A673 (cell line): ENCODE results near the gene MAP6. TPM values are rescaled to one million over a fixed set of nuclear protein-coding genes. Genes with fewer than 3 reads are reported as not detected.
"Not testable (repeated sequence)": the region's sequence is repeated elsewhere in the genome, so short reads cannot be mapped to it uniquely, and the experiment has no call there.

ENCODE experiments used
- BruUV-seq: library from RNA; stranded (reverse); fragments of 400-500 nt; replicated peaks from 2 replicates; lab custom pipeline; 2021; lab: Mats Ljungman, UMichigan
- CTCF ChIA-PET: fragments of 300-600 bp; sonication (Branson Sonifier 250); formaldehyde crosslinking; loops from one replicate; lab custom pipeline; 2022; ENCODE audit warnings: antibody characterized with exemption; lab: Charles Lee
- POLR2A ChIA-PET: fragments of 300-600 bp; sonication (Branson Sonifier 250); formaldehyde crosslinking; loops from one replicate; lab custom pipeline; 2022; ENCODE audit warnings: antibody characterized with exemption; ENCODE audit not compliant: low non-redundant PET; lab: Charles Lee
- DNase-seq: peaks from one replicate; pipeline ENCODE4 v3.0.0-alpha.2; 2015; ENCODE audit warnings: low spot score
- H3K27ac ChIP-seq: fragments of 200-600 bp; sonication (generic); 2 replicates; pipeline ENCODE4 v1.5.1; 2016; ENCODE audit warnings: mixed run types, low read depth, mild to moderate bottlenecking, mixed read lengths, antibody characterized with exemption, low read length; ENCODE audit not compliant: poor library complexity, severe bottlenecking
- H3K27me3 ChIP-seq: fragments of 200-600 bp; sonication (generic); replicated peaks from 2 replicates; pipeline ENCODE4 v1.6.1; 2017; ENCODE audit warnings: mixed run types, low read depth, mild to moderate bottlenecking, mixed read lengths, antibody characterized with exemption, low read length; ENCODE audit not compliant: insufficient read depth, poor library complexity
- H3K36me3 ChIP-seq: fragments of 200-600 bp; sonication (generic); 2 replicates; pipeline ENCODE4 v1.6.1; 2016; ENCODE audit warnings: mixed run types, mild to moderate bottlenecking, mixed read lengths, antibody characterized with exemption, low read length; ENCODE audit not compliant: insufficient read depth, poor library complexity, severe bottlenecking
- H3K4me1 ChIP-seq: fragments of 200-600 bp; sonication (generic); 2 replicates; pipeline ENCODE4 v1.6.1; 2017; ENCODE audit warnings: mixed run types, mild to moderate bottlenecking, mixed read lengths, antibody characterized with exemption, low read length; ENCODE audit not compliant: insufficient read depth, poor library complexity, severe bottlenecking
- H3K4me3 ChIP-seq: fragments of 200-600 bp; sonication (generic); 2 replicates; pipeline ENCODE4 v1.5.1; 2016; ENCODE audit warnings: low read depth, mixed run types, mild to moderate bottlenecking, mixed read lengths, low read length; ENCODE audit not compliant: poor library complexity, severe bottlenecking
- H3K9me3 ChIP-seq: fragments of 200-600 bp; sonication (generic); 2 replicates; pipeline ENCODE4 v1.6.1; 2016; ENCODE audit warnings: mixed run types, low read depth, mild to moderate bottlenecking, mixed read lengths, antibody characterized with exemption, low read length; ENCODE audit not compliant: poor library complexity, severe bottlenecking
- CTCF ChIP-seq: fragments of 300-800, 200-600 bp; sonication (generic); conservative IDR thresholded peaks from 2 replicates; pipeline ENCODE4 v1.5.1; 2017; ENCODE audit warnings: low read depth, mild to moderate bottlenecking, antibody characterized with exemption, low read length, moderate library complexity, mixed read lengths
- EZH2 ChIP-seq: fragments of 200-600 bp; sonication (generic); IDR thresholded peaks from 2 replicates; pipeline ENCODE4 v1.6.1; 2017; ENCODE audit warnings: borderline replicate concordance, low read depth, mild to moderate bottlenecking, mixed read lengths, antibody characterized with exemption, low read length; ENCODE audit not compliant: poor library complexity, severe bottlenecking
- intact Hi-C: fragments of 100-400 bp; cut with micrococcal nuclease; formaldehyde crosslinking; loops from one replicate; pipeline ENCODE4 v1.10.0; 2022; ENCODE audit not compliant: unreplicated experiment
- total RNA-seq: library from RNA; stranded (reverse); gene quantifications from 2 replicates; pipeline ENCODE4 v1.2.3, GENCODE V29; 2021

Gene MAP6
- total RNA-seq, 1 experiment from 2014 or later: not detected

GRCh38 chr11:75586395-75586794, 82.4 kb downstream of the MAP6 start:
- Histone ChIP-seq H3K4me1 (peaks cover 18% of the 10 kb centered on the region), H3K27me3 (no peaks in the 10 kb centered on the region), H3K9me3 (no peaks in the 10 kb centered on the region), H3K27ac (no peak overlapping the region), H3K4me3 (no peak overlapping the region), H3K36me3 (no peaks in the 10 kb centered on the region)
- DNase-seq: no peak
- no peak for TF ChIP-seq CTCF
- no peak for TF ChIP-seq EZH2
- ChIA-PET POLR2A (no interaction called here), CTCF (no interaction called here)
- BruUV-seq: no TSS peak
- intact Hi-C loops: no loop called here

- H3K9me3 ChIP-seq: no peaks in the 10 kb centered on the region
- POLR2A ChIA-PET: no interaction called here
- CTCF ChIA-PET: interaction anchor here (0.7 kb wide), 1 partner anchor 121 kb away, joined by 5 read pairs; no protein-coding TSS in a partner anchor
- no peak overlapping the region for H3K4me3 ChIP-seq
- no peak for TF ChIP-seq EZH2
- TF ChIP-seq CTCF: no peak
- no peak for DNase-seq
- peaks cover 18% of the 10 kb centered on the region for H3K4me1 ChIP-seq
- H3K27ac ChIP-seq: no peak overlapping the region
- no TSS peak for BruUV-seq
- no peaks in the 10 kb centered on the region for H3K36me3 ChIP-seq
- no peaks in the 10 kb centered on the region for H3K27me3 ChIP-seq
- intact Hi-C loops: no loop called here
Measured at GRCh38 chr11:75585293-75585670, 83.6 kb downstream of the MAP6 start.

- POLR2A ChIA-PET, CTCF ChIA-PET, H3K27ac ChIP-seq, H3K9me3 ChIP-seq, H3K4me3 ChIP-seq, H3K36me3 ChIP-seq, H3K27me3 ChIP-seq, DNase-seq: not testable (repeated sequence)
- intact Hi-C loops: loop anchor here (5.0 kb wide), 1 partner anchor 78 kb away; no protein-coding TSS in a partner anchor
- BruUV-seq: TSS peak; percentile 61
- peaks cover 18% of the 10 kb centered on the region for H3K4me1 ChIP-seq
Measured at GRCh38 chr11:75584659-75585292, 84.1 kb downstream of the MAP6 start.
